Measurements from ENCODE around the gene UBR2. TPM values are rescaled to one million over a fixed set of nuclear protein-coding genes. Genes with fewer than 3 reads are reported as not detected.

The UBR2 gene
- total RNA-seq, 2 donors from 2014 or later: 21.6 to 22.5 TPM

- 86 to 90% methylated on average over 2 to 6 of the region's 6 CpGs for WGBS, 2 experiments (ENCODE audit: insufficient coverage in 1 of 2, insufficient read length in 1 of 2)
- H3K27me3 Mint-ChIP-seq (ENCODE audit: insufficient read depth): no peaks in the 10 kb centered on the region
- H3K27ac ChIP-seq (ENCODE audit: low read depth, low read length): no peak overlapping the region
- TF ChIP-seq, protein P1, sequence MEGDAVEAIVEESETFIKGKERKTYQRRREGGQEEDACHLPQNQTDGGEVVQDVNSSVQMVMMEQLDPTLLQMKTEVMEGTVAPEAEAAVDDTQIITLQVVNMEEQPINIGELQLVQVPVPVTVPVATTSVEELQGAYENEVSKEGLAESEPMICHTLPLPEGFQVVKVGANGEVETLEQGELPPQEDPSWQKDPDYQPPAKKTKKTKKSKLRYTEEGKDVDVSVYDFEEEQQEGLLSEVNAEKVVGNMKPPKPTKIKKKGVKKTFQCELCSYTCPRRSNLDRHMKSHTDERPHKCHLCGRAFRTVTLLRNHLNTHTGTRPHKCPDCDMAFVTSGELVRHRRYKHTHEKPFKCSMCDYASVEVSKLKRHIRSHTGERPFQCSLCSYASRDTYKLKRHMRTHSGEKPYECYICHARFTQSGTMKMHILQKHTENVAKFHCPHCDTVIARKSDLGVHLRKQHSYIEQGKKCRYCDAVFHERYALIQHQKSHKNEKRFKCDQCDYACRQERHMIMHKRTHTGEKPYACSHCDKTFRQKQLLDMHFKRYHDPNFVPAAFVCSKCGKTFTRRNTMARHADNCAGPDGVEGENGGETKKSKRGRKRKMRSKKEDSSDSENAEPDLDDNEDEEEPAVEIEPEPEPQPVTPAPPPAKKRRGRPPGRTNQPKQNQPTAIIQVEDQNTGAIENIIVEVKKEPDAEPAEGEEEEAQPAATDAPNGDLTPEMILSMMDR (conservative IDR thresholded peaks at IDR 0.05): no peak
- H3K27ac Mint-ChIP-seq: peak overlapping the region; percentile 96
- DNase-seq: peak; percentile 64
- H3K4me1 ChIP-seq (ENCODE audit: control insufficient read depth, insufficient read depth, low read length): peaks cover 10% of the 10 kb centered on the region
- H3K4me3 Mint-ChIP-seq: peak overlapping the region; percentile 25
- H3K9me3 ChIP-seq (ENCODE audit: control insufficient read depth, low read length): peaks cover 27% of the 10 kb centered on the region
- H3K27me3 ChIP-seq (ENCODE audit: control insufficient read depth, insufficient read depth, low read length, poor library complexity, severe bottlenecking): no peaks in the 10 kb centered on the region
- no peaks in the 10 kb centered on the region for H3K36me3 ChIP-seq (ENCODE audit: control insufficient read depth, insufficient read depth, low read length)
- peak overlapping the region; percentile 66 for H3K9ac ChIP-seq (ENCODE audit: extremely low read depth, low read length, poor library complexity, severe bottlenecking)
- peaks cover 18% of the 10 kb centered on the region for H3K4me1 Mint-ChIP-seq
- peak overlapping the region; percentile 61 for H3K4me3 ChIP-seq (ENCODE audit: low read length)
- H3K9me3 Mint-ChIP-seq: peaks cover 20% of the 10 kb centered on the region
- peaks cover 12% of the 10 kb centered on the region for H3K36me3 Mint-ChIP-seq (ENCODE audit: low read depth)
Measured at GRCh38 chr6:42709871-42710270, 146.0 kb downstream of the UBR2 start.

- peaks cover 20% of the 10 kb centered on the region for H3K9me3 Mint-ChIP-seq
- H3K27me3 Mint-ChIP-seq (ENCODE audit: insufficient read depth): no peaks in the 10 kb centered on the region
- Histone ChIP-seq H3K36me3 (ENCODE audit: control insufficient read depth, insufficient read depth, low read length) (no peaks in the 10 kb centered on the region), H3K4me1 (ENCODE audit: control insufficient read depth, insufficient read depth, low read length) (peaks cover 10% of the 10 kb centered on the region), H3K9me3 (ENCODE audit: control insufficient read depth, low read length) (peaks cover 27% of the 10 kb centered on the region), H3K27me3 (ENCODE audit: control insufficient read depth, insufficient read depth, low read length, poor library complexity, severe bottlenecking) (no peaks in the 10 kb centered on the region), H3K4me3 (ENCODE audit: low read length) (peak overlapping the region; percentile 61), H3K9ac (ENCODE audit: extremely low read depth, low read length, poor library complexity, severe bottlenecking) (peak overlapping the region; percentile 66), H3K27ac (ENCODE audit: low read depth, low read length) (no peak overlapping the region)
- peak overlapping the region; percentile 25 for H3K4me3 Mint-ChIP-seq
- H3K27ac Mint-ChIP-seq: peak overlapping the region; percentile 96
- TF ChIP-seq, protein P1 (conservative IDR thresholded peaks at IDR 0.05): no peak
- DNase-seq: peak; percentile 90
- peaks cover 12% of the 10 kb centered on the region for H3K36me3 Mint-ChIP-seq (ENCODE audit: low read depth)
- H3K4me1 Mint-ChIP-seq: peaks cover 18% of the 10 kb centered on the region
- 17 to 44% methylated on average over 4 to 9 of the region's 9 CpGs for WGBS, 2 experiments (ENCODE audit: insufficient coverage in 1 of 2, insufficient read length in 1 of 2)
Measured at GRCh38 chr6:42710316-42710715, 146.5 kb downstream of the UBR2 start.

DNA sequence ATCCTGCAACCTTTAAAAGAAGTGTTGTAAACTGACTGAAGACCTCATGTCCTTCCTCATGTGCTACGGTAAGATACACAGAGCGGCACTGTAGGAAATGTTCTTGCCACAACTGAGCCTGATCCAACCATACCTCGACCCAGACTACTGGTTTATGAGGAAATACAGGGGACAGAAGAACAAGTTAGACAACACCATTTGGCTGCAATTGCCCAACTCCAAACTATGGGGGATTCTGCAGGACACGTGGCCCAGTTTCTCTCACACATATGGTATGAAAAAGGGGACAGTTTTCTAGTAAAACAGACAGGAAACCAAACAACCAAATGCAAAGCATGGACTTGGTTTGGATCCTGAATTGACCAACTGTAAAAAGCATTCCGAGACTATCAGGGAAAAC lies 148.1 kb downstream of the UBR2 start:
- TF ChIP-seq, protein P1 (conservative IDR thresholded peaks at IDR 0.05): no peak
- peaks cover 18% of the 10 kb centered on the region for H3K4me1 Mint-ChIP-seq
- H3K36me3 ChIP-seq (ENCODE audit: control insufficient read depth, insufficient read depth, low read length): no peaks in the 10 kb centered on the region
- no peak overlapping the region for H3K27ac Mint-ChIP-seq
- DNase-seq: no peak
- no peak overlapping the region for H3K4me3 Mint-ChIP-seq
- peak overlapping the region; percentile 50 for H3K4me3 ChIP-seq (ENCODE audit: low read length)
- 93 to 97% methylated on average over 4 to 5 of the region's 5 CpGs for WGBS, 2 experiments (ENCODE audit: insufficient coverage in 1 of 2, insufficient read length in 1 of 2)
- no peaks in the 10 kb centered on the region for H3K27me3 Mint-ChIP-seq (ENCODE audit: insufficient read depth)
- H3K4me1 ChIP-seq (ENCODE audit: control insufficient read depth, insufficient read depth, low read length): peaks cover 10% of the 10 kb centered on the region
- peaks cover 27% of the 10 kb centered on the region for H3K9me3 ChIP-seq (ENCODE audit: control insufficient read depth, low read length)
- H3K9me3 Mint-ChIP-seq: peaks cover 20% of the 10 kb centered on the region
- no peaks in the 10 kb centered on the region for H3K27me3 ChIP-seq (ENCODE audit: control insufficient read depth, insufficient read depth, low read length, poor library complexity, severe bottlenecking)
- peaks cover 12% of the 10 kb centered on the region for H3K36me3 Mint-ChIP-seq (ENCODE audit: low read depth)
- no peak overlapping the region for H3K9ac ChIP-seq (ENCODE audit: extremely low read depth, low read length, poor library complexity, severe bottlenecking)
- no peak overlapping the region for H3K27ac ChIP-seq (ENCODE audit: low read depth, low read length)

Data from endodermal cell (in vitro differentiated cells).